Left colon (tissue), 2 donors: ENCODE data around the gene RHOG. TPM values are rescaled to one million over a fixed set of nuclear protein-coding genes. Genes with fewer than 3 reads are reported as not detected.
"Not testable (repeated sequence)": the region's sequence is repeated elsewhere in the genome, so short reads cannot be mapped to it uniquely, and the experiment has no call there.

Experiments used
- ATAC-seq: fragments of 200-7000 bp; cut with Tn5 transposase; one replicate; pipeline ENCODE4 v1.9.1; 2020; ENCODE audit warnings: mild to moderate bottlenecking, moderate library complexity
- DNase-seq, 2 donors: peaks; one replicate each; pipeline ENCODE4 v3.0.0-alpha.2; 2020
- intact Hi-C, 2 donors: fragments of 100-400 bp; cut with DNase I in 1 of 2; cut with micrococcal nuclease in 1 of 2; formaldehyde crosslinking; loops; one replicate each; pipeline versions ENCODE4 v1.11.2 to v1.14.0; 2022; cut with DNase I, micrococcal nuclease
- total RNA-seq, 2 donors: library from RNA; stranded (reverse); fragmentation: NEBNext Ultra II Directional; extraction: Animal tissue kit (Norgen Biotek cat#: 25700); gene quantifications; one replicate each; pipeline ENCODE4 v1.2.1, GENCODE V29; 2021
- donor health status: DM: no; HTN: no; CAD: no.
- donor health status: DM: yes; HTN: yes; CAD: no.

Gene RHOG
- total RNA-seq, 2 donors from 2014 or later = 65.7 to 71.8 TPM

DNA sequence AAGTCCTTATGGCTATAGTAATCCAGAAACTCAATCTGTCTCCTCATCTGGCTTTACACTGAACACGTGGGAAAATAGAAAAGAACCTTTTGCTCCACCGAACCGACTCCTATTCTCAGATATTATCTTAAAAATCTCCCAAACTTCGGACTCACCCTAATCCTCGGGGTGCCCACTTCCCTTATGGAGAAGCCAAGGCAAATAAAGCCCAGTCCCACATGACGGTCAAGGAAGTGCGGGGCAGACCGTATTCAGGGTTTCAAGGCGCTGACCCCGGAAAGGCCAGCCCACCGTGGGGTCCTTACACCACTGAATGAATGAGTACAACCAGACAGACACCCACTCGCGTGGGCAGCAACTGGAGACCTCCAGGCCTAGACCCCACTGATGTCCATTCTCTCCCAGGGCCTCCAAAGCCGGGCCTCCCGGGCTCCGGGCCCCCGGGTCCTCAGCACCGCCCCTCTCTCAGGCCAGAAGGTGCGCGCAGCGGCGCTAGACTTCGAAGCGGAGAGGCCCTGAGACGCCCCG, 43.9 kb downstream of the RHOG start:
- peak in 1 of 2 donors; percentile 54 for DNase-seq
- ATAC-seq = peak; percentile 45
- intact Hi-C loops = no loop called here

DNA sequence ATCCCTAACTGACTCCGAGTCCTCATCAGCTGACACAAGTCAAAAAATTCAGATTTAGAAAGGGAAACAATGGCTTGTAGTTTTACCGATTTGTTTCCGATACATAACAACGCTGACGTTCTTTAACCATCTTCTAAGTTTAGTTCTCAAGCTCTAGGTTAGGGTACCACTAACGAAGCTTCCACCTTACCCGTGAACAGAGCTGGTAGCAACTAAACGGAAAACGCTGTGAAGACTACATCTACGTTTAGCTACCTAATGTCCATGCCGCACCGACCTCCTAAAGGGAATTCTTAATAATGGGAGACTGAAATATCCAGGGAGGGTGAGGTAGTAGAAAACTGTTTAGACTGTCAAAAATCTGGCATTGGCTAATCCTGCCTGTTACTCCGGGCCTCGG, 44.4 kb downstream of the RHOG start:
- intact Hi-C loops = no loop called here
- no peak for DNase-seq
- no peak for ATAC-seq

GRCh38 chr11:3796002-3796311, 44.8 kb downstream of the RHOG start:
- DNase-seq (no peak), ATAC-seq (no peak)
- intact Hi-C loops = no loop called here

DNA sequence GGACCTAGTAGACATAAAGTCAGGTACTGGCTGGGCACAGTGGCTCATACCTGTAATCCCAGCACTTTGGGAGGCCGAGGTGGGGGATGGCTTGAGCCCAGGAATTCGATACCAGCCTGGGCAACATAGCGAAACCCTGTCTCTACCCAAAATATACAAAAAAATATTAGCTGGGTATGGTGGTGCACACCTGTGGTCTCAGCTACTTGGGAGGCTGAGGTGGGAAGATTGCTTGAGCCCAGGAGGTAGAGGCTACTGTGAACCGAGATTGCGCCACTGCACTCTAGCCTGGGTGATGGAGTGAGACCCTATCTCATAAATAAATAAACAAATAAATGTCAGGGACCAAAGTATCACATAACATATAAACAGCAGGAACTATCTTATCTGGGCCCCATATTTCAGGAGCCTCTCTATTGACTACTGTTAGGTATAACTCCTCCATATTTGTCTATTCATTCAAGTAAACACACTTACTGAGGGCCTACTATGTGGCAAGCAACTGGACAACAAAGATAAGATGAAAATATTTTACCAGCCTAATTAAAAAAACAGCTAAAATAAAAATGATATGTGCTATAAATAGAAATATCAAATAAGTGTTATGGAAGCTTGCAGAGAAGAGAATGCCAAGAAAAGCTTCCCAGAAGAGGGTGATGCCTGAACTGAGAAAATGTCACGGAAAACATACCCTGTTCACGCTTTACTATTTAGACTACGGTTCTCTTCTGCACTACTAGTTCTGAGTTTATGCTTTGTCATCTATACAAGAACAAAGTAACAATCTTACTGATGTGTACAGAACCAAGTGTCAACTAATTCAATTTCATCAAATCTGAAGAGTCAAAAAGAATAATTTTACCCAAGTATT, 45.4 kb downstream of the RHOG start:
- no peak for ATAC-seq
- DNase-seq = no peak
- intact Hi-C loops = no loop called here

GRCh38 chr11:3794387-3794786, 46.4 kb downstream of the RHOG start:
- intact Hi-C loops, DNase-seq, ATAC-seq: not testable (repeated sequence)

DNA sequence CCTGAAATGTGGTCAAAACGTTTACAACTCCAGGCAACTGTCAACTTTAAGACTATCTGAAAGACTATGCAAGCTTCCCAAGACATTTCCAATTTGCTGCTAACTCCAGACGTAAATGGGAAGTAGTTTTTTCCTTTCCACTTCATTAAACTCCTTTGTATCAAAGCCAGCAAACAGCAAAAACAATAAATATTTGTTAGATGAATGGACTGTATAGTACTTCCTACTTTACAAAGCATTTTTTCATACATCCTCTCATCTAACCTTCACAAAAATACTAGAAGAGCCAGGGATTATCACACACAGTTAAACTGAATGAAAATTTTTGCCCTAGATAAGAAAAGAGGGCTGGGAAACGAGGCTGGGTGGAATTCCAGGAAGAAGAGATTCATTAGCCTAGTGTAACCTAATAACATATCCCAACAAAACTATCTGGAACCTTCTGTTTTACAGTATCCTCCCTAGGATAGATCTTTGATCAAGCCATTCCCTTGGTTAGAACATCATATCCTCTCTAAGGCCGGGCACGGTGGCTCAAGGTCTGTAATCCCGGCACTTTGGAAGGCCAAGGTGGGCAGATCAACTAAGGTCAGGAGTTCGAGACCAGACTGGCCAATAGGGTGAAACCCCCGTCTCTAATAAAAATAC, 53.9 kb downstream of the RHOG start:
- intact Hi-C loops = no loop called here
- DNase-seq = no peak
- no peak for ATAC-seq

DNA sequence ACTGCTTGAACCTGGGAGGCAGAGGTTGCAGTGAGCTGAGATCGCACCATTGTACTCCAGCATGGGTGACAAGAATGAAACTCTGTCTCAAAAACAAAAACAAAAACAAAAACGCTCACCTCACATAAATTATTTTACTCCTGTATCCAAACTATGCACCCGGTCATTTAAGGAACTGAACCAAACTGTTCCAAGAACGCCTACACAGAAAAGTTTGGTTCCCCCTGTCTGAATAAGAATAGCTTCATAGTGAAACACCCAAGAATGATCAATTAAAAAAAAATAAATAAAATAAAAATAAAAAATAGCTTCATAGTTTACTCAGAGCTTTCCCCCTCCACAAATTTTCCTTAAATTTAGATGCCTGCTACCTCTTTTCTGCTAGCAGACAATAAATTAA, 57.1 kb downstream of the RHOG start:
- intact Hi-C loops = no loop called here
- ATAC-seq = no peak
- no peak for DNase-seq

- intact Hi-C loops = no loop called here
- DNase-seq (no peak), ATAC-seq (no peak)
Observed at GRCh38 chr11:3782963-3783362, 57.8 kb downstream of the RHOG start.

DNA sequence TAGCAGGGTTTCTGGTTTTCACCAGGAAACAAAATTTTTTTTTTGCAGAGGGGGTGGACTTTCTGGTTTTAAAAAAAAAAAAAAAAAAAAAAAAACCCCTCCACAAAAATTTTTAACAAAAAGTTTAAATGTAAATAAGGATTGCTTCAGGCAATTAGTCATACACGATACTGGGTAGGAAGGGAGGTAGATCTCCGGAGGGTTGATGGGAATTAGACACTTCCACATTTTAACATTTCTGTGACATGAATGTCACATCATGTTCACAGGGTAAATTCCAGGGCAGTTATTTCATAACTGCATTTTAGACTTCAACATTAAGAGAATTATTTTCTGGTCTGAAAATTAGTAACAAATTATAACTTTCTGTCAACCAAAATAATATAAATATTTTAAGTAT, 59.3 kb downstream of the RHOG start:
- DNase-seq (no peak), ATAC-seq (no peak)
- intact Hi-C loops = no loop called here

Other genes starting within 250 kb of the RHOG start
- not detected for gene ART5, start 199.0 kb downstream of the RHOG start, total RNA-seq
- gene ART1, start 195.8 kb downstream of the RHOG start, total RNA-seq = not detected
- gene CHRNA10, start 169.6 kb downstream of the RHOG start, total RNA-seq = under 1 TPM; 0.70 to 0.81 TPM
- 10 to 100 TPM; 47.9 to 55.9 TPM for gene NUP98, start 43.4 kb downstream of the RHOG start, total RNA-seq
- 10 to 100 TPM; 21.3 to 26.8 TPM for gene PGAP2, start 32.4 kb downstream of the RHOG start, total RNA-seq
- gene STIM1, start 14.7 kb upstream of the RHOG start, total RNA-seq = 10 to 100 TPM; 64.7 to 65.4 TPM